HL-60 (cell line): Measurements from ENCODE around the gene MPHOSPH10.

Experiments used
- CTCF ChIP-seq: IDR thresholded peaks from one replicate; pipeline ENCODE4 v1.5.1; 2011; ENCODE audit warnings: low read length, control low read depth, inconsistent platforms; ENCODE audit not compliant: insufficient read depth
- GABPA ChIP-seq: IDR thresholded peaks from 2 replicates; pipeline ENCODE4 v1.6.1; 2012; ENCODE audit warnings: low read depth
- POLR2AphosphoS5 ChIP-seq: IDR thresholded peaks from 2 replicates; pipeline ENCODE4 v1.6.1; 2012; ENCODE audit warnings: low read depth
- SPI1 ChIP-seq: IDR thresholded peaks from 2 replicates; pipeline ENCODE4 v1.6.1; 2012; ENCODE audit warnings: low read depth, mild to moderate bottlenecking, borderline replicate concordance

- TF ChIP-seq CTCF, result no peak
- TF ChIP-seq POLR2AphosphoS5, result no peak
- no peak for TF ChIP-seq GABPA
- TF ChIP-seq SPI1, result no peak
These were observed 5.7 kb downstream of the MPHOSPH10 start for GRCh38 chr2:71136174-71136573.
